Tibial nerve (tissue), 4 donors: ENCODE measurements around the gene TRAPPC3L. TPM values are rescaled to one million over a fixed set of nuclear protein-coding genes. Genes with fewer than 3 reads are reported as not detected.

Experiments
- DNase-seq, 2 donors: peaks; one replicate each; pipeline ENCODE4 v3.0.0-alpha.2; 2019; ENCODE audit warnings: low spot score in 2 of 2
- H3K27ac ChIP-seq, 4 donors: fragments of 200-600 bp; sonication (generic) in 3 of 4; one replicate each; pipeline ENCODE4 v1.5.1; 2017 to 2019; ENCODE audit warnings: mild to moderate bottlenecking in 1 of 4
- H3K27me3 ChIP-seq, 2 donors: fragments of 200-600 bp; sonication (generic) in 1 of 2; one replicate each; pipeline versions ENCODE4 v1.5.1 to v1.6.0; 2017 to 2019
- H3K36me3 ChIP-seq, 3 donors: fragments of 200-600 bp; sonication (generic); one replicate each; pipeline ENCODE4 v1.5.1; 2018 to 2019
- H3K4me1 ChIP-seq, 4 donors: fragments of 200-600 bp; sonication (generic) in 3 of 4; one replicate each; pipeline ENCODE4 v1.5.1; 2017 to 2019
- H3K4me3 ChIP-seq, 4 donors: fragments of 200-600 bp; sonication (generic) in 3 of 4; one replicate each; pipeline ENCODE4 v1.5.1; 2017 to 2019; ENCODE audit warnings: mild to moderate bottlenecking in 1 of 4, moderate library complexity in 1 of 4
- H3K9me3 ChIP-seq, 4 donors: fragments of 200-600 bp; sonication (generic) in 3 of 4; one replicate each; pipeline ENCODE4 v1.5.1; 2017 to 2019
- CTCF ChIP-seq, 5 experiments: fragments of 200-600 bp in 3 of 5; fragments of 450-650 bp in 2 of 5; sonication (generic) in 3 of 5; IDR thresholded peaks; one replicate each; pipeline ENCODE4 v1.5.1; 2016 to 2019; ENCODE audit warnings: antibody characterized with exemption in 5 of 5, mild to moderate bottlenecking in 3 of 5, moderate library complexity in 2 of 5
- EP300 ChIP-seq, 2 donors: sonication (generic); formaldehyde crosslinking; IDR thresholded peaks; one replicate each; pipeline ENCODE4 v1.6.1; 2017; ENCODE audit warnings: antibody characterized with exemption in 2 of 2, mild to moderate bottlenecking in 1 of 2
- POLR2A ChIP-seq, 2 donors: fragments of 450-650 bp; IDR thresholded peaks; one replicate each; pipeline ENCODE4 v1.6.1; 2017; ENCODE audit warnings: antibody characterized with exemption in 2 of 2, mild to moderate bottlenecking in 2 of 2, moderate library complexity in 2 of 2
- WGBS, 2 donors: methylation state at CpG; one replicate each; pipeline ENCODE4 v1.1.5; 2018; 5-methylcytosine and 5-hydroxymethylcytosine counted together
- total RNA-seq, 4 donors: library from RNA; depleted of rRNA; stranded (reverse); fragments of >200 nt; gene quantifications; one replicate each; pipeline ENCODE4 v1.1.0, GENCODE V29; 2016

TRAPPC3L gene
- total RNA-seq, 4 donors from 2014 or later = 0.21 TPM; not detected in 3

DNA sequence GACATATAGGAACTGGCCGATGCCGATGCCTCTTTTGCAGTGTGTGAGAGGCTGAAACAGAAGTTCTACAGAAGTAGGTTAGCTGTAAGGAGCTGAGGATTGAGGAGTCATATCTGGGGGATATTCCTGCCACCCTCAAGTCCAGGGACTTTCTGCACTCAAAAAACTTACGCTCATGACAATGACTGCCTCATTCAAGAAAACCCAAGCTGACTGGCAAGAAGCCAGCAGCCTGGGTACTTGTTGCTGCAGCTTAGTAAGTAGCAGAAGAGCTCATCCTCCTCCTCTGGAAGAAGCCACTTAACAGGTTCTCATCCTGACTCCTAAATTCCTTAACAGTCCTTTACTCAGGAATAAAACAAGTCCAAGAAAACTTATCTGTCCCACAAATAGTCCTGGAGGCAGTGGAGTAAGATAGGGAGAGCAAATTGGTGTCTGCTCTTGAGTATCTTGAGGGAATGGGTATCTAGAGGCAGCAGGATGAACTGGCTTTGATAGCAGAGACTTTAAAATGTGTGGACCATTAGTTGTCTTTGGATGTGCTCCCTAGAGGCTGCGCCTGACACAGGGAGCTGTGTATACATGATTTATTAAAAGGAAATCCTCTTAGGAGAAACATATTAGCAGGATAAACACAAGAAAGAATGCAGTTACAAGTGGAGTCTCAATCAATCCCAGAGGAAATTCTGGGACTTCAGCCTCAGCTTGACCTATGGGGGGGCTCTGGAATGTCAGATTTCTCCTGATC lies 26.7 kb downstream of the TRAPPC3L start:
- no peak for TF ChIP-seq EP300 (IDR thresholded peaks at IDR 0.05)
- no peak for TF ChIP-seq CTCF (IDR thresholded peaks at IDR 0.05)
- no peak for TF ChIP-seq POLR2A (IDR thresholded peaks at IDR 0.05)
- Histone ChIP-seq H3K36me3 (peaks cover 0 to 16% (median 0%) of the 10 kb centered on the region in 3 donors), H3K4me3 (no peak overlapping the region), H3K4me1 (peaks cover 0 to 21% (median 5%) of the 10 kb centered on the region in 4 donors), H3K27me3 (no peaks in the 10 kb centered on the region), H3K9me3 (no peaks in the 10 kb centered on the region), H3K27ac (no peak overlapping the region)
- 79% methylated on average over 4 of the region's 4 CpGs for WGBS, 2 donors
- no peak for DNase-seq

GRCh38 chr6:116515141-116515540 lies 30.3 kb downstream of the TRAPPC3L start:
- TF ChIP-seq CTCF (IDR thresholded peaks at IDR 0.05) (no peak), POLR2A (IDR thresholded peaks at IDR 0.05) (no peak), EP300 (IDR thresholded peaks at IDR 0.05) (no peak)
- peaks cover 0 to 16% (median 0%) of the 10 kb centered on the region in 3 donors for H3K36me3 ChIP-seq
- H3K9me3 ChIP-seq = no peaks in the 10 kb centered on the region
- H3K27me3 ChIP-seq = no peaks in the 10 kb centered on the region
- H3K4me1 ChIP-seq = peaks cover 0 to 38% (median 10%) of the 10 kb centered on the region in 4 donors
- no peak overlapping the region for H3K27ac ChIP-seq
- DNase-seq = no peak
- H3K4me3 ChIP-seq = no peak overlapping the region

GRCh38 chr6:116514111-116514510 lies 31.4 kb downstream of the TRAPPC3L start:
- DNase-seq = no peak
- 80 to 85% methylated on average over 4 of the region's 4 CpGs for WGBS, 2 donors
- H3K27ac ChIP-seq = no peak overlapping the region
- H3K4me3 ChIP-seq = peak overlapping the region in 1 of 4 donors; percentile 52
- peaks cover 0 to 3% (median 0%) of the 10 kb centered on the region in 4 donors for H3K9me3 ChIP-seq
- H3K4me1 ChIP-seq = peaks cover 0 to 38% (median 10%) of the 10 kb centered on the region in 4 donors
- H3K27me3 ChIP-seq = no peaks in the 10 kb centered on the region
- TF ChIP-seq EP300 (IDR thresholded peaks at IDR 0.05) (no peak), POLR2A (IDR thresholded peaks at IDR 0.05) (no peak)
- H3K36me3 ChIP-seq = peaks cover 0 to 14% (median 0%) of the 10 kb centered on the region in 3 donors

DNA sequence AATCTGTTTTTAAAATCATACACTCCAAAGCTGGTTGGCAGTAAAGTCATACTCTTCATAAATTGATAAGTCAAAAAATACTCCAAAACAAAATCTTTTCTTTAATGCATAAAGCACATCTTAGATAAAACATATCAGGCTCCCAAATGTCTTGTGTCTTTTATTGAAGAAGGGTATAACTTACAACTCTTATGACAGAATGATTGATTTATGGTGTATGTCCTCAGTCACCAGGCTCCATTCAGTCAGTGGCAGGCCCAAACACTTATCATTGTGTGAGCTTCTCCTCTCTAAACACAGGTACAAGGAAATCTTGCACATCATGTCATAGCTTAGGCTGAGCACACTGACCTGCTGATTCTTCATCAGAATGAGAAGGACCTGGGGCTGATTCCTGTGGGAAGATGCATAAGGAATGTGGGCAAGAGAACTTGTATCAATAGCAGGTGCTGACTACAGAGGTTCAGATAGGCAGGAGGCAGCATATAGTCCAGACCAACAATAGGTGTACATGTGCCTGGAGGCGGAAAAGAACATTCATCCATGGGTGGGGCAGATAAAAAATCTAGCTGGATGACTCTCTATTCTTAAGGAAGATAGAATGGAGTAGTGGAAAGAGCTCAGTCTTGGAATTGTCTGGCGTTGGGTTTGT lies 32.1 kb downstream of the TRAPPC3L start:
- TF ChIP-seq POLR2A (IDR thresholded peaks at IDR 0.05) = no peak
- TF ChIP-seq CTCF (IDR thresholded peaks at IDR 0.05) = no peak
- no peak for TF ChIP-seq EP300 (IDR thresholded peaks at IDR 0.05)
- H3K27me3 ChIP-seq = no peaks in the 10 kb centered on the region
- H3K9me3 ChIP-seq = peaks cover 0 to 3% (median 0%) of the 10 kb centered on the region in 4 donors
- no peak for DNase-seq
- peak overlapping the region in 2 of 4 donors; percentile 87 to 98 for H3K27ac ChIP-seq
- H3K4me1 ChIP-seq = peaks cover 0 to 34% (median 10%) of the 10 kb centered on the region in 4 donors
- peak overlapping the region in 2 of 4 donors; percentile 52 to 64 for H3K4me3 ChIP-seq
- peaks cover 0 to 11% (median 0%) of the 10 kb centered on the region in 3 donors for H3K36me3 ChIP-seq
- WGBS, 2 donors = 88 to 97% methylated on average over 2 of the region's 2 CpGs

- Histone ChIP-seq H3K9me3 (peaks cover 0 to 3% (median 0%) of the 10 kb centered on the region in 4 donors), H3K4me1 (peaks cover 0 to 34% (median 10%) of the 10 kb centered on the region in 4 donors), H3K36me3 (peaks cover 0 to 11% (median 0%) of the 10 kb centered on the region in 3 donors), H3K4me3 (peak overlapping the region; percentile 35 to 64 (median 46)), H3K27ac (peak overlapping the region; percentile 74 to 98 (median 82)), H3K27me3 (no peaks in the 10 kb centered on the region)
- no peak for DNase-seq
- TF ChIP-seq POLR2A (IDR thresholded peaks at IDR 0.05) = no peak
- TF ChIP-seq EP300 (IDR thresholded peaks at IDR 0.05) = no peak
- TF ChIP-seq CTCF (IDR thresholded peaks at IDR 0.05) = no peak
Measured at GRCh38 chr6:116512734-116513133, 32.8 kb downstream of the TRAPPC3L start.
